Trophoblast cell (in vitro differentiated cells and primary cell): Measurements from ENCODE around the gene RNF26.
A peak's percentile ranks its signal among the peaks of the same experiment; 100 is the strongest.

Experiments used
- DNase-seq, 2 donors: peaks; one replicate each; pipeline ENCODE4 v3.0.0-alpha.2; 2016
- H2AFZ ChIP-seq: 2 replicates; pipeline ENCODE4 v1.6.1; 2013; ENCODE audit warnings: low read length, moderate library complexity, mild to moderate bottlenecking; ENCODE audit not compliant: insufficient read depth, poor library complexity
- H2AK5ac ChIP-seq: 2 replicates; pipeline ENCODE4 v1.6.1; 2013; ENCODE audit warnings: mild to moderate bottlenecking, low read length
- H2BK120ac ChIP-seq: 2 replicates; pipeline ENCODE4 v1.6.1; 2013; ENCODE audit warnings: low read length, mild to moderate bottlenecking, moderate library complexity; ENCODE audit not compliant: insufficient read depth, poor library complexity
- H2BK12ac ChIP-seq: 2 replicates; pipeline ENCODE4 v1.6.1; 2013; ENCODE audit warnings: mild to moderate bottlenecking, low read length, moderate library complexity
- H2BK5ac ChIP-seq: 2 replicates; pipeline ENCODE4 v1.6.1; 2013; ENCODE audit warnings: low read length, low read depth, moderate library complexity, mild to moderate bottlenecking; ENCODE audit not compliant: poor library complexity
- H3K14ac ChIP-seq: 2 replicates; pipeline ENCODE4 v1.6.1; 2013; ENCODE audit warnings: mild to moderate bottlenecking, low read length
- H3K18ac ChIP-seq: 2 replicates; pipeline ENCODE4 v1.6.1; 2013; ENCODE audit warnings: mild to moderate bottlenecking, low read length
- H3K23ac ChIP-seq: 2 replicates; pipeline ENCODE4 v1.6.1; 2013; ENCODE audit warnings: low read length
- H3K27ac ChIP-seq: 2 replicates; pipeline ENCODE4 v1.5.1; 2013; ENCODE audit warnings: low read depth, mild to moderate bottlenecking, inconsistent platforms, low read length, moderate library complexity
- H3K27me3 ChIP-seq: 2 replicates; pipeline ENCODE4 v1.6.1; 2013; ENCODE audit warnings: inconsistent platforms, mild to moderate bottlenecking, low read length, moderate library complexity; ENCODE audit not compliant: insufficient read depth
- H3K36me3 ChIP-seq, 2 experiments: 1 replicate in 1 of 2; 2 replicates in 1 of 2; pipeline ENCODE4 v1.6.1; 2013; ENCODE audit warnings: low read length in 2 of 2, mild to moderate bottlenecking in 2 of 2, moderate library complexity in 1 of 2; ENCODE audit not compliant: insufficient read depth in 2 of 2, control insufficient read depth in 1 of 2
- H3K4ac ChIP-seq: 2 replicates; pipeline ENCODE4 v1.6.1; 2013; ENCODE audit warnings: low read depth, mild to moderate bottlenecking, low read length, moderate library complexity
- H3K4me1 ChIP-seq, 2 experiments: 1 replicate in 1 of 2; 2 replicates in 1 of 2; pipeline ENCODE4 v1.6.1; 2013; ENCODE audit warnings: low read length in 2 of 2, mild to moderate bottlenecking in 2 of 2, moderate library complexity in 1 of 2; ENCODE audit not compliant: insufficient read depth in 2 of 2, control insufficient read depth in 1 of 2
- H3K4me2 ChIP-seq: 2 replicates; pipeline ENCODE4 v1.6.1; 2013; ENCODE audit warnings: inconsistent platforms, mild to moderate bottlenecking, low read length, moderate library complexity
- H3K4me3 ChIP-seq: 2 replicates; pipeline ENCODE4 v1.5.1; 2013; ENCODE audit warnings: mild to moderate bottlenecking, low read depth, low read length, inconsistent platforms
- H3K79me1 ChIP-seq: one replicate; pipeline ENCODE4 v1.6.1; 2013; ENCODE audit warnings: low read length
- H3K79me2 ChIP-seq: 2 replicates; pipeline ENCODE4 v1.6.1; 2013; ENCODE audit warnings: low read length, mild to moderate bottlenecking; ENCODE audit not compliant: control insufficient read depth, insufficient read depth, poor library complexity
- H3K9ac ChIP-seq: 2 replicates; pipeline ENCODE4 v1.6.1; 2013; ENCODE audit warnings: mild to moderate bottlenecking, low read length
- H3K9me3 ChIP-seq: 2 replicates; pipeline ENCODE4 v1.6.1; 2013; ENCODE audit warnings: low read depth, mild to moderate bottlenecking, control low read depth, inconsistent platforms, low read length; ENCODE audit not compliant: insufficient read depth
- H4K12ac ChIP-seq: 2 replicates; pipeline ENCODE4 v1.6.1; 2013; ENCODE audit warnings: low read depth, mild to moderate bottlenecking, low read length, moderate library complexity
- H4K8ac ChIP-seq: 2 replicates; pipeline ENCODE4 v1.6.1; 2013; ENCODE audit warnings: low read depth, mild to moderate bottlenecking, low read length, moderate library complexity
- H4K91ac ChIP-seq: one replicate; pipeline ENCODE4 v1.6.1; 2013; ENCODE audit warnings: low read depth, mild to moderate bottlenecking, low read length, moderate library complexity
- WGBS: extraction: QIAGEN DNeasy Blood & Tissue Kit; methylation state at CpG from one replicate; pipeline ENCODE4 v1.1.7; 2013; ENCODE audit warnings: missing lambda C conversion rate; ENCODE audit not compliant: insufficient read length, insufficient coverage; ENCODE audit errors: extremely low coverage; 5-methylcytosine and 5-hydroxymethylcytosine counted together

RNF26 gene

GRCh38 chr11:119344291-119345010 lies 10.1 kb downstream of the RNF26 start:
- Histone ChIP-seq H3K23ac (no peak overlapping the region), H3K4me1 (peaks cover 8 to 9% of the 10 kb centered on the region in 2 experiments), H3K9ac (no peak overlapping the region), H2BK12ac (no peak overlapping the region), H4K91ac (no peak overlapping the region), H4K12ac (no peak overlapping the region), H2BK5ac (no peak overlapping the region), H3K4me2 (no peak overlapping the region), H3K4ac (no peak overlapping the region), H2AFZ (no peak overlapping the region), H3K79me2 (peaks cover 2% of the 10 kb centered on the region), H3K79me1 (peaks cover 3% of the 10 kb centered on the region), H3K18ac (no peak overlapping the region), H2BK120ac (no peak overlapping the region), H3K14ac (no peak overlapping the region), H3K36me3 (no peaks in the 10 kb centered on the region), H2AK5ac (no peak overlapping the region), H3K9me3 (peaks cover 1% of the 10 kb centered on the region), H3K27ac (no peak overlapping the region), H3K4me3 (no peak overlapping the region), H4K8ac (no peak overlapping the region), H3K27me3 (peaks cover 21% of the 10 kb centered on the region)
- WGBS: no CpG with 5 or more reads among the region's 14 CpGs
- DNase-seq: no peak

GRCh38 chr11:119345685-119346084 lies 11.4 kb downstream of the RNF26 start:
- peaks cover 10% of the 10 kb centered on the region for H3K27me3 ChIP-seq
- no peak overlapping the region for H2BK120ac ChIP-seq
- H3K4me2 ChIP-seq: no peak overlapping the region
- H4K91ac ChIP-seq: no peak overlapping the region
- no peaks in the 10 kb centered on the region for H3K36me3 ChIP-seq
- no peaks in the 10 kb centered on the region for H3K79me2 ChIP-seq
- no peak overlapping the region for H2BK5ac ChIP-seq
- no peak overlapping the region for H3K14ac ChIP-seq
- no peak overlapping the region for H3K23ac ChIP-seq
- no peak overlapping the region for H3K4ac ChIP-seq
- H3K4me3 ChIP-seq: no peak overlapping the region
- H3K18ac ChIP-seq: no peak overlapping the region
- H3K9me3 ChIP-seq: no peaks in the 10 kb centered on the region
- no peak overlapping the region for H2BK12ac ChIP-seq
- H4K8ac ChIP-seq: no peak overlapping the region
- WGBS: no CpG with 5 or more reads among the region's 12 CpGs
- no peak overlapping the region for H2AK5ac ChIP-seq
- H3K27ac ChIP-seq: no peak overlapping the region
- H3K79me1 ChIP-seq: no peaks in the 10 kb centered on the region
- H4K12ac ChIP-seq: no peak overlapping the region
- H3K4me1 ChIP-seq: no peaks in the 10 kb centered on the region
- DNase-seq: no peak
- H2AFZ ChIP-seq: no peak overlapping the region
- no peak overlapping the region for H3K9ac ChIP-seq

GRCh38 chr11:119346605-119347004 lies 12.3 kb downstream of the RNF26 start, which contains the start of gene MFRP:
Gene MFRP, minus strand, starts transcription at chr11:119346705. Its CDS starts 192 bp downstream, at chr11:119346513.
- Histone ChIP-seq H4K8ac (no peak within 1 kb of the TSS), H2AK5ac (no peak within 1 kb of the TSS), H2BK12ac (no peak within 1 kb of the TSS), H2AFZ (no peak within 1 kb of the TSS), H3K4me1 (no peaks in the 10 kb centered on the region), H4K12ac (no peak within 1 kb of the TSS), H2BK120ac (no peak within 1 kb of the TSS), H3K4ac (no peak within 1 kb of the TSS), H3K18ac (no peak within 1 kb of the TSS), H3K14ac (no peak within 1 kb of the TSS), H3K79me2 (no peaks in the 10 kb centered on the region), H3K27me3 (peaks cover 2% of the 10 kb centered on the region), H3K9ac (no peak within 1 kb of the TSS), H3K23ac (no peak within 1 kb of the TSS), H3K79me1 (no peaks in the 10 kb centered on the region), H4K91ac (no peak within 1 kb of the TSS), H3K4me3 (no peak within 1 kb of the TSS), H2BK5ac (no peak within 1 kb of the TSS), H3K27ac (no peak within 1 kb of the TSS), H3K36me3 (no peaks in the 10 kb centered on the region), H3K9me3 (no peaks in the 10 kb centered on the region), H3K4me2 (no peak within 1 kb of the TSS)
- no peak for DNase-seq
- WGBS: no CpG with 5 or more reads among the region's 6 CpGs

- DNase-seq: peak; percentile 69 to 85
- no peak overlapping the region for H3K4ac ChIP-seq
- H4K12ac ChIP-seq: no peak overlapping the region
- H3K36me3 ChIP-seq: no peaks in the 10 kb centered on the region
- H4K8ac ChIP-seq: no peak overlapping the region
- H2AFZ ChIP-seq: no peak overlapping the region
- H3K4me3 ChIP-seq: no peak overlapping the region
- H3K9ac ChIP-seq: no peak overlapping the region
- H2BK5ac ChIP-seq: no peak overlapping the region
- no peaks in the 10 kb centered on the region for H3K9me3 ChIP-seq
- H4K91ac ChIP-seq: no peak overlapping the region
- no peak overlapping the region for H2BK120ac ChIP-seq
- no peak overlapping the region for H3K23ac ChIP-seq
- H3K4me2 ChIP-seq: no peak overlapping the region
- no peak overlapping the region for H3K14ac ChIP-seq
- no CpG with 5 or more reads among the region's 2 CpGs for WGBS
- H3K27ac ChIP-seq: no peak overlapping the region
- no peaks in the 10 kb centered on the region for H3K4me1 ChIP-seq
- no peak overlapping the region for H2BK12ac ChIP-seq
- H3K79me2 ChIP-seq: no peaks in the 10 kb centered on the region
- H3K27me3 ChIP-seq: no peaks in the 10 kb centered on the region
- H3K18ac ChIP-seq: no peak overlapping the region
- no peak overlapping the region for H2AK5ac ChIP-seq
- H3K79me1 ChIP-seq: no peaks in the 10 kb centered on the region
Observed at GRCh38 chr11:119347242-119347641, 12.9 kb downstream of the RNF26 start.
